ENCODE data around the gene PRKAA2. TPM values are rescaled to one million over a fixed set of nuclear protein-coding genes. Genes with fewer than 3 reads are reported as not detected.
A peak's percentile ranks its signal among the peaks of the same experiment; 100 is the strongest.

The PRKAA2 gene
- total RNA-seq, 1 experiment from 2014 or later: 4.0 TPM

GRCh38 chr1:56709269-56709880 lies 64.3 kb downstream of the PRKAA2 start:
- H3K27ac Mint-ChIP-seq: no peak overlapping the region

More at GRCh38 chr1:56709269-56709880, 64.3 kb downstream of the PRKAA2 start:
- no peak overlapping the region for H2BK120ac ChIP-seq (ENCODE audit: low read depth, low read length, poor library complexity, severe bottlenecking)
- no peaks in the 10 kb centered on the region for H4K20me1 ChIP-seq (ENCODE audit: control insufficient read depth, insufficient read depth, insufficient read length)
- no peak overlapping the region for H3K14ac ChIP-seq (ENCODE audit: insufficient read depth, low read length)
- H3K9ac ChIP-seq (ENCODE audit: extremely low read depth, insufficient read length, low read length): no peak overlapping the region
- H3K18ac ChIP-seq (ENCODE audit: insufficient read length, low read depth, low read length): no peak overlapping the region
- no peaks in the 10 kb centered on the region for H3K23me2 ChIP-seq (ENCODE audit: insufficient read length, low read depth, low read length, poor library complexity, severe bottlenecking)
- H3K79me2 ChIP-seq (ENCODE audit: insufficient read depth, low read length): no peaks in the 10 kb centered on the region
- H2BK15ac ChIP-seq (ENCODE audit: low read depth, low read length): no peak overlapping the region
- no peak overlapping the region for H2BK12ac ChIP-seq (ENCODE audit: insufficient read length, low read depth, low read length)
- H2BK20ac ChIP-seq (ENCODE audit: low read depth, low read length, poor library complexity, severe bottlenecking): no peak overlapping the region
- H2BK5ac ChIP-seq (ENCODE audit: insufficient read length, low read length): no peak overlapping the region
- no peak overlapping the region for H4K8ac ChIP-seq (replicated peaks; ENCODE audit: insufficient read length, low read depth, low read length)
- no peak overlapping the region for H3T11ph ChIP-seq (ENCODE audit: low read length)
- no peak overlapping the region for H3K4me2 ChIP-seq (ENCODE audit: insufficient read depth, insufficient read length, low read length)
- no peak overlapping the region for H3K56ac ChIP-seq (ENCODE audit: insufficient read length, low read depth, low read length)
- no peaks in the 10 kb centered on the region for H3K79me1 ChIP-seq (ENCODE audit: insufficient read depth, low read depth, low read length, poor library complexity, severe bottlenecking)
- Mint-ChIP-seq H3K27me3 (ENCODE audit: low read depth) (no peaks in the 10 kb centered on the region), H3K9me3 (no peaks in the 10 kb centered on the region), H3K36me3 (ENCODE audit: insufficient read depth in 1 of 3, low read depth in 3 of 3) (peaks cover 6 to 25% (median 15%) of the 10 kb centered on the region in 3 experiments), H3K4me3 (no peak overlapping the region), H3K4me1 (peaks cover 0 to 5% of the 10 kb centered on the region in 2 experiments; a peak in 1 of 4 replicates)
- WGBS (ENCODE audit: extremely low coverage, insufficient read length, low lambda C conversion rate): no CpG with 5 or more reads among the region's 2 CpGs
- no peak for DNase-seq
- H4K91ac ChIP-seq (ENCODE audit: insufficient read length, low read depth, low read length): no peak overlapping the region
- no peak overlapping the region for H3K23ac ChIP-seq (ENCODE audit: insufficient read length, low read depth, low read length)
- H3K4me1 ChIP-seq (ENCODE audit: insufficient read depth, low read length): no peaks in the 10 kb centered on the region
- TF ChIP-seq, protein P1, sequence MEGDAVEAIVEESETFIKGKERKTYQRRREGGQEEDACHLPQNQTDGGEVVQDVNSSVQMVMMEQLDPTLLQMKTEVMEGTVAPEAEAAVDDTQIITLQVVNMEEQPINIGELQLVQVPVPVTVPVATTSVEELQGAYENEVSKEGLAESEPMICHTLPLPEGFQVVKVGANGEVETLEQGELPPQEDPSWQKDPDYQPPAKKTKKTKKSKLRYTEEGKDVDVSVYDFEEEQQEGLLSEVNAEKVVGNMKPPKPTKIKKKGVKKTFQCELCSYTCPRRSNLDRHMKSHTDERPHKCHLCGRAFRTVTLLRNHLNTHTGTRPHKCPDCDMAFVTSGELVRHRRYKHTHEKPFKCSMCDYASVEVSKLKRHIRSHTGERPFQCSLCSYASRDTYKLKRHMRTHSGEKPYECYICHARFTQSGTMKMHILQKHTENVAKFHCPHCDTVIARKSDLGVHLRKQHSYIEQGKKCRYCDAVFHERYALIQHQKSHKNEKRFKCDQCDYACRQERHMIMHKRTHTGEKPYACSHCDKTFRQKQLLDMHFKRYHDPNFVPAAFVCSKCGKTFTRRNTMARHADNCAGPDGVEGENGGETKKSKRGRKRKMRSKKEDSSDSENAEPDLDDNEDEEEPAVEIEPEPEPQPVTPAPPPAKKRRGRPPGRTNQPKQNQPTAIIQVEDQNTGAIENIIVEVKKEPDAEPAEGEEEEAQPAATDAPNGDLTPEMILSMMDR (conservative IDR thresholded peaks at IDR 0.05): peak; percentile 77
- no peak overlapping the region for H2AK5ac ChIP-seq (ENCODE audit: insufficient read length, low read length)
- H3K4ac ChIP-seq (ENCODE audit: low read depth, low read length): no peak overlapping the region
- no peaks in the 10 kb centered on the region for H3K9me3 ChIP-seq (ENCODE audit: control insufficient read depth, low read depth, low read length)
- no peaks in the 10 kb centered on the region for H3K27me3 ChIP-seq (ENCODE audit: insufficient read depth, low read length)
- H2AFZ ChIP-seq (ENCODE audit: low read length): no peak overlapping the region
- no peak overlapping the region for H3K27ac ChIP-seq (ENCODE audit: insufficient read length, low read depth, low read length)
- H4K5ac ChIP-seq (ENCODE audit: insufficient read length, low read depth, low read length): no peak overlapping the region

Measured in H9 (cell line).